Sigmoid colon (tissue), 4 donors: ENCODE data around the gene ZRSR2.

Experiments
- EP300 ChIP-seq, 4 donors: sonication (generic); formaldehyde crosslinking; IDR thresholded peaks; one replicate each; pipeline ENCODE4 v1.6.1; 2017; ENCODE audit warnings: antibody characterized with exemption in 4 of 4
- POLR2A ChIP-seq, 2 donors: fragments of 450-650 bp; IDR thresholded peaks; one replicate each; pipeline ENCODE4 v1.6.1; 2016; ENCODE audit warnings: antibody characterized with exemption in 2 of 2, mild to moderate bottlenecking in 2 of 2, moderate library complexity in 2 of 2
- POLR2AphosphoS5 ChIP-seq, 4 donors: sonication (generic); formaldehyde crosslinking; IDR thresholded peaks; one replicate each; pipeline ENCODE4 v1.6.1; 2017; ENCODE audit warnings: antibody characterized with exemption in 4 of 4
- TF ChIP-seq, protein P1 (sequence below), 4 experiments: fragments of 450-650 bp in 3 of 4; fragments of 200-600 bp in 1 of 4; IDR thresholded peaks; one replicate each; pipeline ENCODE4 v1.5.1; 2016 to 2019; ENCODE audit warnings: antibody characterized with exemption in 4 of 4, mild to moderate bottlenecking in 3 of 4, moderate library complexity in 2 of 4

DNA sequence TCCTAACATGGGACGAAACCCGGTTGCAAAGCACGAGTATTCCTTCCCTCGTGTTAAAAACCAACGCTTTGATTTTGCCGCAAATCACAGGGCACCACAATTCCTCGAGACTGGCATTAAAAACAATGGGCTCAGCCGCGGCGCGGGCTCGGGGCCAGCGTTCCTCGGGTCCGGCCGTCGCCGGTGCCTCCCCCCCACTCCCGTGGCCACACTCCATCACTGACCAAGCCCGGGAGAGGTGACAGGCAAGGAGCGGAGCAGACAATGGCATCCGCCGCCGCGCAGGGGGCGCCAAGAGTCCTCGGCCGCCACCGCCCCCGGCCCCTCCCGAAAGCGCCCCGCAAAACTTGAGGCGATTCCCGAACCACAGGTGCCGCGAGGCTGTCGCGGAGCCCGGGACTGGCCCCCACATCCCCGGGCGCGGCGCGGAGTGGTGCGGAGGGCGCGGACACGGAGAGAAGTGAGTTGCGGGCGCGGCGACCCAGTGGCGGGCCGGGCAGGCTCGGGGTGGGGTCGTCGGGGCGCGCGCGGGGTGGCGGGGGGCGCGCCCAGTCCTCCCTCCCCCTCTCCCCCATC is 63.9 kb downstream of the ZRSR2 start:
- TF ChIP-seq POLR2A (IDR thresholded peaks at IDR 0.05) (no peak), POLR2AphosphoS5 (IDR thresholded peaks at IDR 0.05) (peak in 1 of 4 donors; percentile 14), EP300 (IDR thresholded peaks at IDR 0.05) (no peak)
- TF ChIP-seq, protein P1, sequence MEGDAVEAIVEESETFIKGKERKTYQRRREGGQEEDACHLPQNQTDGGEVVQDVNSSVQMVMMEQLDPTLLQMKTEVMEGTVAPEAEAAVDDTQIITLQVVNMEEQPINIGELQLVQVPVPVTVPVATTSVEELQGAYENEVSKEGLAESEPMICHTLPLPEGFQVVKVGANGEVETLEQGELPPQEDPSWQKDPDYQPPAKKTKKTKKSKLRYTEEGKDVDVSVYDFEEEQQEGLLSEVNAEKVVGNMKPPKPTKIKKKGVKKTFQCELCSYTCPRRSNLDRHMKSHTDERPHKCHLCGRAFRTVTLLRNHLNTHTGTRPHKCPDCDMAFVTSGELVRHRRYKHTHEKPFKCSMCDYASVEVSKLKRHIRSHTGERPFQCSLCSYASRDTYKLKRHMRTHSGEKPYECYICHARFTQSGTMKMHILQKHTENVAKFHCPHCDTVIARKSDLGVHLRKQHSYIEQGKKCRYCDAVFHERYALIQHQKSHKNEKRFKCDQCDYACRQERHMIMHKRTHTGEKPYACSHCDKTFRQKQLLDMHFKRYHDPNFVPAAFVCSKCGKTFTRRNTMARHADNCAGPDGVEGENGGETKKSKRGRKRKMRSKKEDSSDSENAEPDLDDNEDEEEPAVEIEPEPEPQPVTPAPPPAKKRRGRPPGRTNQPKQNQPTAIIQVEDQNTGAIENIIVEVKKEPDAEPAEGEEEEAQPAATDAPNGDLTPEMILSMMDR (IDR thresholded peaks at IDR 0.05): no peak
